GM19193 (cell line): ENCODE results near the gene TRABD2B.

Experiments
- POLR2A ChIP-seq: IDR thresholded peaks from 4 replicates; pipeline ENCODE4 v1.6.1; 2011; ENCODE audit not compliant: insufficient read depth, insufficient read length; ENCODE audit errors: extremely low read depth

The TRABD2B gene

GRCh38 chr1:47997289-47998200 lies at the start of gene TRABD2B:
Gene TRABD2B, minus strand, starts transcription at chr1:47997385.
- no peak for TF ChIP-seq POLR2A

DNA sequence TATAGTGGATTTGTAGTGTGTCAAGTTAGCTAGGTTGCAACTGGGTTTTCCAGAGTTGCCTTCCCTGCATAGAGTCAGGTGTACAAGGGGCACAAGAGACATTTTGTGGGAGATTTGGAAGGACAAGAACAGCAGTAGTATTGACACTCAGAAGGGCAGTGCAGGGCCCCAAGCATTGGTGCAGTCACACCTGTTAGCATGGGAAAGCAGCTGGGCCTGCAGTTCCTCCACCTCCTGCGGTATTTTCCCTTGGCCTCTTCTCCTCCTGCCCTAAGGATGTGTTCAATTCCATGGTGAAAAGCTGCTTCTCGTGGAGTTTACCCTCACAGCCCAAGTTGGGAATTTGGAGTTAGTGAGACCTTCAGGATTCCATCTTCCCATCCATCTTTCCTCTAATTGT lies 47.1 kb upstream of the TRABD2B start:
- TF ChIP-seq POLR2A, result no peak

- no peak for TF ChIP-seq POLR2A
Observed at GRCh38 chr1:48043622-48044021, 46.4 kb upstream of the TRABD2B start.

DNA sequence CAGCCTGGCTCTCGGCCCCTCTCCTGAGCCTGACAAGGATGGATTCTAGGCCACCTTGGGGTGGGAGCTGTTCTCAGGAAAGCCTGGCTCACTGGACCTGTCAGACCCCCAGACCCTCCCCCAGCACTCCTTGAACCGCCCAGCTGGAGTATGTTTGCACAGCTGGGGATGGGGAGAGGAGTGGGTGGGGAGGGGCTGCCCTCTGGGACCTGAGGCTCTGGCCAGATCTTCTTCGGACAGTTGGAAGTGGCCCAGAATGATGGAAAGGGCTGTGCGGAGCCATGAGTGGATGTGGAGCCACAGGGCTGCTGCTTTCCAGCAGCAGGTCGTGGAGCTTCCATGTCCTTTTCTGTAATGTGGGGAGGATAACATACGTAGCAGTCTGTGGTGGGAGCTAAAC lies 43.0 kb upstream of the TRABD2B start:
- TF ChIP-seq POLR2A, result no peak

DNA sequence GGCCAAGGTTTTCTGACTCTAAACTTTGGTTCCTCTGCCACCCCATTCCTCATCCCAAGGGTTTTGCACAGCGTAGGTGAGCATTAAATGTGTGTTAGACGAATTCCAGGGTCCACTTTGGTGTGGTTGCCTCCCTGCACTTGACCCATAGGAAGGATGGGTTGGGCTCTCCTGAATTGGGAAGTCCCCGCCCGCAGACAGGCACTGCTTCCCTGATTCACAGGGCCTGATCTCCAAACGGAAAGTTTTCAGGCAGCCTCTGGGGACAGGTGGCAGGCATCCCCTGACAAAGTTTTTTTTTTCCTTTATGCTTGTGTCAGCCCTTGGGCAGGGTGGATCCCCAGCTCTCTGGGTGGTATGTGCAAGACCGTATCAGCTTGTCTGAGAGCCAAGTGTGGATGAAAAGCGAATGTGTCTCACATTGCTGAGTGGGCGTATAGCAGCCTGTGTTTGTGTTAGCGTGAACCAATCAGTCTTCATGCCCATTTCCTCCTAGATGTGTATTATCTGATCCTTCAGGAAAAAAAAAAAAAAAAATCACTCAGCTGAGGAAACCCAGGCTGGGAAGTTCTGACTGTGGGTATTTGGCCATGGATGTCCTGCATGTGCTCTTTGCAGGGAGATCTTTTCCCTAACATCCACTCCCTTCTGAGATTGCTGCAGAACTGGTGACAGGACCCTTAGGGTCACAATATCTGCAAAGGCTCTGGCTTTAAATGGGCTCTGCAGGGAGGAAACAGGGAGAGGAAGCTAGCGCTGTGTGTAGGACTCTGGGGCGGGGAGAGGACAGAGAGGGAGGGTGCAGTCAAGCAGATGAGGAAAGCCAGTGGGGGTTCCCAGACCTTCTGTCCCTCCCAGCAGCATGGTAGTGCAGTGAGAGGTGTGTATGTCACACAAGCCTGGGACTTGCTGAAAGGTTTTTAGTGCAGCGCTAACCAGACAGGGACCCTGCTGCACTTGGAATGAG lies 42.2 kb upstream of the TRABD2B start:
- TF ChIP-seq POLR2A, result no peak

DNA sequence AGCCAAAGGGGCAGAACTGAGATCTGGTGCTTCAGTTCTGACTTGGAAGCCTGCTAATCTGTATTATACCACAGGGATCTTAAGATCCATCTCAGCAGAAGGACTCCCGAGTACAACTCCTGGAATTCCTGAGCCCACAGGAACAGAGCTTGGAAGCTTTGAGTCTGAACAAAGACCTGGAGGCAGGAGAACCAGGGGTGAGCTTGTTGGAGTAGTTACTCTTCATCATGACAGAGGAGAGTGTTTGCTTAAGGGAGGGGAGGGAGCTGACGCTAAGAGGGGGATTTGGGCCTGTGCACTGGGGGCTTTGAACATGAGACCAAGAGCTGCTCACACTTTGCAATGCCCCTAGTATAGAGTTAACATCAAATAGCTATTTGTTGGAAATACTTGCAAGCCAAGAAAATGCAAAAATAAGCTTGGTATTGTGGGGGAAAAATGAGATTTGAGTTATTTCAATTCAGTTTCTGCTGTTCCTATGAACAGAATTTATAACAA lies 41.1 kb upstream of the TRABD2B start:
- TF ChIP-seq POLR2A, result no peak

- TF ChIP-seq POLR2A, result no peak
Observed at GRCh38 chr1:48036710-48037355, 39.6 kb upstream of the TRABD2B start.

DNA sequence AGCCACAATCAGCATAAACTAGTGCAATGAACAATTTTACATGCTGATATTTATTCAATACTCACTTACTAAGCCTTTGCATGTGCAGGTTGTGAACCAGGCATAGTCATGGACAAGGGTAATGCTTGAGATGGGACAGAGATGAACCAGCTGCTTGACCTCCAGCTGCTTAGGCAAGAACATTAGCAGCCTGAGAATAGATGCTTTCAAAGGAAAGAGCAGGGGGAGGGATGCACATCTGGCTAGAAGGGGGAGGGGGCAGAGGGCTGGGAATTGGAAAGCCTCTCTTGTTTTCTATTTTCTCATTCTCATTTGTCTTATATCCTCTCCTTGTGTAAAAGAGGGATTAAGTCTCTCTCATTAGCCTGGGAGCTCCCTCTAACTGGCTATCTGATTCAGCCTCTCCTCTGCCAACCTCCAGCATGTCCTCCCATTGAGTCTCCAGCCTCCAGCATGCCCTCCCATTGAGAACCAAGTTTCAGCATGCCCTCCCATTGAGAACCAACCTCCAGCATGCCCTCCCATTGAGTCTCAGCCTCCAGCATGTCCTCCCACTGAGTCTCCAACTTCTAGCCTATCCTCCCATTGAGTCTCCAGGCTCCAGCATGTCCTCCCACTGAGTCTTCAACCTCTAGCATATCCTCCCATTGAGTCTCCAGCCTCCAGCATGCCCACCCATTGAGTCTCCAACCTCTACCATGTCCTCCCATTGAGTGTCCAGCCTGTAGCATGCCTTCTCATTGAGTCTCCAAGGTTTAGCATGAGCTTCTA lies 38.4 kb upstream of the TRABD2B start:
- TF ChIP-seq POLR2A, result no peak

GRCh38 chr1:48033495-48034045 lies 36.4 kb upstream of the TRABD2B start:
- TF ChIP-seq POLR2A, result no peak

DNA sequence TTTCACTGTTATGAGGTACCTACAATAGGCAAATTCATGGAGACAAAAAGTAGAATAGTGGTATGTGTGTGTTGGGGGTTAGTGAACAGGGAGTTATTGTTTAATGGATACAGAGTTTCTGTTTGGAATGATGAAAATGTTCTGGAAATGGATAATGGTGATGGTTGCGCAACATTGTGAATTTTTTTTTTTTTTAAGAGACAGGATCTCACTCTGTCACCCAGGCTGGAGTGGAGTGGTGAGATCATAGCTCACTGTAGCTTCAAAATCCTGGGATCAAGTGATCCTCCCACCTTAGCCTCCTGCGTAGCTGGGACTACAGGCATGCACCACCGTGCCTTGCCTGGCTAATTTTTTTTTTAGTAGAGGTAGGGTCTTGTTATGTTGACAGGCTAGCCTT lies 34.5 kb upstream of the TRABD2B start:
- no peak for TF ChIP-seq POLR2A

- no peak for TF ChIP-seq POLR2A
Observed at GRCh38 chr1:48030696-48031365, 33.6 kb upstream of the TRABD2B start.

DNA sequence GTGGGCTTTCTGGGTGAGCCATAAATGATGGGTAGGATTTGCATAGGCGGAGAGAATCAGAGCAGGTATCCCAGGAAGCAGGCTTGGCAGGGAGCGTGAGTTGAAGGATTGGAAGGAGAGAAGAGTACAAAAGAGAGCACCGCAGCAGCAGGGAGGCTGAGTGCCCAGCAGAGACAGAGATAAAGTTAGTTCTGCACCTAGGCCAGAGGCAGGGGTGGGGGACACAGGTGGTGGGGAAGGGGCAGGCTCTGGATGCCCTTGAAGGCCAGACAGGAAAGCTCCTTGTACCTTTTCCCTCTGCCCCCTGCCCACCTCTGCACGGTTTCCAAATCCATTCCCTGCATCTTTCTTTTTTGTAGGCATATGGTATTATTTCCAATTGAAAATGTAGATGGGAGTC lies 33.0 kb upstream of the TRABD2B start:
- no peak for TF ChIP-seq POLR2A
